ENCODE data around the gene MRPS23. TPM values are rescaled to one million over a fixed set of nuclear protein-coding genes. Genes with fewer than 3 reads are reported as not detected.

MRPS23 gene
- total RNA-seq (ENCODE audit: low replicate concordance): 19.5 and 20.1 TPM in 2 replicates

- DNase-seq (ENCODE audit: low read depth): peak; percentile 98
- no peak for TF ChIP-seq CTCF (IDR thresholded peaks at IDR 0.05; ENCODE audit: insufficient read depth, low read length)
- H3K4me3 ChIP-seq (ENCODE audit: low read depth, low read length): peak within 1 kb of the TSS; percentile 99
These were observed at the start of gene MRPS23 for GRCh38 chr17:57849874-57850754. Gene MRPS23 (minus strand): TSS chr17:57850044. CDS start chr17:57850010, 34 bp downstream.

DNA sequence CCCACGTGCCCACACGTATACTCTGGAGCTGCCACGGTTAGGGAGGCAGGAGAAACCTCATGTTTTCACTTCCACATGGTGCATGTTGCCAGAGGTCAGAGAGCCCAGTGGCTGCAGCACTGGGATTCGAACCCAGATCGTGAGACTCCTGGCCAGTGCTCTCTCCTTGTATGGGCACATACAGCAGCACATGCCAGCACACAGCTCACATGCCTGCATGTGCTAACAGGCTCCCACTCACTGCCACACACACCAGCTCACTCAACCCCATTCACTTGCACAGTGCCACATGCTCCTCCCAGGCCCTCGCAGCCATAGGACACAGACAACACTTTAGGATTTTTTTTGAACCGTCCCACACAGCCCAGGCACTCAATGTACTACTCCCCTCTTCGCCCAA, 49.5 kb upstream of the MRPS23 start:
- no peak for TF ChIP-seq CTCF (IDR thresholded peaks at IDR 0.05; ENCODE audit: insufficient read depth, low read length)
- DNase-seq (ENCODE audit: low read depth): peak; percentile 18

DNA sequence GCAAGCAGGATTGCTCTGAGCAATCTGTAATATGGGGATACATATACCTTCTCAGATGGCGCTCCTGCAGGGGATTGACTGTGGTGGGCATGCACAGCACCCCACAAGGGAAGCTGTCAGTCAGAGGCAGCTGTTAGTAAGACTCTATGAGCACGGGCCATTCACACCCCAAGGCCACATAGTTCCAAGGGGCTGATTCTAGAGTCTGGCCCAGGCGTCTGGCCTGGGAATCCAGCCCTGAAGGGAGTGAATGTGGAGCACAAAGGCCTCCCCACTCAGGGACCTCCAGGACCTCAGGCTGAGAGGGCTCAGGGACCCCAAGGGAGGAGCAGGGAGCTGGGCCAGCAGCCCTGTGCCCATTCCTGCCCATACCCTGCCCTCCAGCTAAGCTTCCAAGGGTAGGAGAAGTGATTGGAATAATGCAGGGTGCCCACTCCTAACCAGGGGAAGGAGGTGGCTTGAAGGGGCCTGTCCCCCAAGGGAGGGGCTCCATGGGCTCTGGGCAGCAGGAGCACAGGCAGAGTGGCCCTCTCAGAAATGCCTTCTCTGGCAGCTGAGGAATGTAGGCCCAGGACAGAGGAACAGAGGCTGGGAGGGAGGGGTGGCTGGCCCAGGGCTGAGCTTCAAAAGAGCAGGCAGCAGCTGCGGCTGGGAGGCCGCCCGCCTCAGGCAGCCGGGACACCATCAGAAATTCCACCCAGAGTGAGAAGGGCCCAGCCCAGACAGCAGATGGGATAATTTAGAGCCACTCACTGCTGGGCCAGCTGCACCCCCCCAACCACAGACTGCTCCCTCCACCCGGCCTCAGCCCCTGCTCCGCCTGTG, 48.9 kb upstream of the MRPS23 start:
- H3K4me3 ChIP-seq (ENCODE audit: low read depth, low read length): no peak overlapping the region
- TF ChIP-seq CTCF (IDR thresholded peaks at IDR 0.05; ENCODE audit: insufficient read depth, low read length): no peak
- peak; percentile 67 for DNase-seq (ENCODE audit: low read depth)

More for the DNA sequence above, 49.5 kb upstream of the MRPS23 start:
- no peak overlapping the region for H3K4me3 ChIP-seq (ENCODE audit: low read depth, low read length)

DNA sequence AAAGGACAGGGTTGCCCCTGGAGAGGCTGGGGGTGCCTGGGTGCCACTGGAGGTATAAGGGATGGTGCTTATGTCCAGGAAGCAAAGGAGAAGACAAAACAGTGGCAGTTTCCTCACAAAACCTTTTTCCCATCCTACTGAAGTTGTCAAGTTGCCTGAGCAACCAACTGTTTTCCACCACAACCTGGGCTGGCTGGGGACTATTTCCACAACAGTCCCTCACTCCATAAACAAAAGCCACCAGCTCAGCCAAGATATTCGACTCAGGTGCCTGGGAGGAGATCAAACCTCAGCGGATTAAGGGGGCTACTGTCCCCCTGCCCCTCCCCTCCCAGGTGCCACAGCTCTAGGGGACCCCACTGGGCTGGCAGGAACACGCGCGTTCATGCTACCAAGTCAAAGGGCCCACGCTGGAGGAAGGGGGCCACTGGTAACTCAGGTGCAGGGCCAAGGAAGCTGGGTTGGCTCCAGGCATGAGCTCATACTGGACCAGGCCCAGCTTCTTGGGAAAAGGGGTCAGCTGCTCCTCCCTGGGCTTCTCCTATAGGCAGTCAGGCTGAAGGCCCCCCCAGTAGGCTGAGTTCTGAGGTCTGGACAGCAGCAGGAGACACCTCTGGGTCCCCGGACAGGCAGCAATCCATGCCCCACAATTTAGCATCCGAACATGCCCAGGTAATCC, 45.7 kb upstream of the MRPS23 start:
- no peak for DNase-seq (ENCODE audit: low read depth)
- TF ChIP-seq CTCF (IDR thresholded peaks at IDR 0.05; ENCODE audit: insufficient read depth, low read length): no peak
- H3K4me3 ChIP-seq (ENCODE audit: low read depth, low read length): no peak overlapping the region

GRCh38 chr17:57894848-57895247, 45.0 kb upstream of the MRPS23 start:
- DNase-seq (ENCODE audit: low read depth): no peak
- TF ChIP-seq CTCF (IDR thresholded peaks at IDR 0.05; ENCODE audit: insufficient read depth, low read length): no peak
- no peak overlapping the region for H3K4me3 ChIP-seq (ENCODE audit: low read depth, low read length)

DNA sequence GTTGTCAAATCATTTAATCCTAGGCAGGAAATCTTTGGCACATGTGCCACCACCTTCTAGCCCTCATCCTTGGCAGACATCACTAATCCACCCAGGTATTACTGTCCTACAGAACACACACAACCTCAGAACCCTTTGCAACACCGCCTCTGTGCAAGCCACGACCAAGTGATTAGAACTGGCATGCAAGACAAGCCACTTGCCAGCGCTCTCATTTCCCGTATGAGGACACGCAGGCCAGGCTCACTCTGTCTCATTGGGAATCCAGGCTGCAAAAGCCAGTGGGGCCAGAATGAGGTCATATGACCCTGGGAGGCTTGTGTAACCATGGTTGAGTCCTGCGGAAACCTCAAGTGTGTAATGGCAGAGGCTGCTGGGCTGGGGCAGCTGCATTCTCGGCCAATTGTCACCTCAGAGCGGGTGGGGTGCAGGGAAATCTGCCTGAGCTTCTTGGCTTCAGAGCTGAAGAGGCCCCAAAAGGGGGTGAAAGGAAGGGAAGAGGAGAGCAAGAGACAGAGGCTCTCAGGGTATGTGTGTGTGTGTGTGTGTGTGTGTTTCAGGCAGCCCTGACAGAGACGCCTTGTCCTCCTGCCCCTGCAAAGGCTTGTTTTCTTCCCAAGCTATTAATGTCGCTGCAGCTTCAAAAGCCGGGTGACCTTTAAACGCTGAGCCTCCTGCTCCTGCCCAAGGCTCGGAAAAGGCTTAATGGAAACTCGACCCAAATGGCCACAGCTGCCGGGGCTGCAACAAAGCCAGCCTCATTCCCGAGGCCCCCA, 43.2 kb upstream of the MRPS23 start:
- TF ChIP-seq CTCF (IDR thresholded peaks at IDR 0.05; ENCODE audit: insufficient read depth, low read length): no peak
- H3K4me3 ChIP-seq (ENCODE audit: low read depth, low read length): peak overlapping the region; percentile 37

More for the DNA sequence above, 43.2 kb upstream of the MRPS23 start:
- peak; percentile 100 for DNase-seq (ENCODE audit: low read depth)

All from fibroblast of the aortic adventitia (primary cell).